Measurements from ENCODE around the gene SULT1A2.
"Not testable (repeated sequence)": the region's sequence is repeated elsewhere in the genome, so short reads cannot be mapped to it uniquely, and the experiment has no call there.

SULT1A2 gene

DNA sequence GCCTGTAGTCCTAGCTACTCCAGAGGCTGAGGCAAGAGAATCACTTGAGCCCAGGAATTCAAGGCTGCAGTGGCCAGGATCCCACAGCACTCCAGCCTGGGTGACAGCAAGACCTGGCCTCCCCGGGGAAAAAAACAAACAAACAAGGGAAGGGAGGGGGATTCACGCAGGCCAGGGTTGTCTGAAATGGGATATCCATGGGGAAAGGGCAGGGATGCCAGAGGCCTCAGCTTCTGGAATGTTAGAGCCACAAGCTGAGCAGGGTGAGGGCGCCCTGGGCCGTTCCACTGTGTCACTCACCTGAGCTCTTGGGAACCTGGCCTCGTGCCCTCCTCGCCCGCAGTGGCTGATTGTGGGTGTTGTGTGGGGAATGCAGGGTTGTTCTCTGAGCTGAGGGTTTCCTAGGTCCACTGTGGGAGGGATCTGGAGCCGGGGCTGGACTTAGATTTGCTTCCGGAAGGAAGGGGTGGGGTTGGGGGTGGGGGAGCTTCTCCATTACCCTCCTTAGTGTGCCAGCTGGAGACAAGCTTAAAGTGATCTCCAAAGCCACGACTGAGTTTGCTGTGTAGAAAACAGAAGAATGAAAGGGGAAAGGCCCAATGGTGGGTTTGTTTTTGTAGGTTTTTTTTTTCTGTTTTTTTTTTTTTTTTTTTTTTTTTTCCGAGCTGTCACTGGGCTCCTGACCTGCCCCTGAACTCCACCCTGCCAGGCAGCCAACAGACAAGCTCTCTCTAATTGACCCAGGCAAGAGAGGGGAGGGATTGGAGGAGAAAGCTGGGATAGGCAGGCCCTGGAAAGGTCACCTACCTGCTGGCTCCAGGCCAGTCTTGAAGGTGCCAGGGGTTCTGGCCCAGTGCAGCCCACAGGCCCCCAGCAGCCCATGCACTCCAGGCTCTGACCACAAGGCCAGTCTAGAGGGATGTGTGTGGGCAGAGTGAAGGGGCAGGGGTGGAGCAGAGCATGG, 13.1 kb upstream of the SULT1A2 start, which contains the start of gene SULT1A1:
Gene SULT1A1, minus strand, starts transcription at position 414 of the 964 bp plus-strand sequence. CDS start 1,189 bp downstream, outside the sequence.
- no peak for ATAC-seq (ENCODE audit: low read depth)
- no peaks in the 10 kb centered on the region for H3K27me3 ChIP-seq (ENCODE audit: insufficient read depth, poor library complexity, severe bottlenecking)
- H3K4me1 ChIP-seq (ENCODE audit: insufficient read depth, poor library complexity, severe bottlenecking): no peaks in the 10 kb centered on the region
- no peak within 1 kb of the TSS for H3K27ac ChIP-seq (ENCODE audit: poor library complexity, severe bottlenecking)
- H3K9me3 ChIP-seq (ENCODE audit: severe bottlenecking): no peaks in the 10 kb centered on the region
- no peaks in the 10 kb centered on the region for H3K36me3 ChIP-seq (ENCODE audit: low read depth)
- TF ChIP-seq, protein P1, sequence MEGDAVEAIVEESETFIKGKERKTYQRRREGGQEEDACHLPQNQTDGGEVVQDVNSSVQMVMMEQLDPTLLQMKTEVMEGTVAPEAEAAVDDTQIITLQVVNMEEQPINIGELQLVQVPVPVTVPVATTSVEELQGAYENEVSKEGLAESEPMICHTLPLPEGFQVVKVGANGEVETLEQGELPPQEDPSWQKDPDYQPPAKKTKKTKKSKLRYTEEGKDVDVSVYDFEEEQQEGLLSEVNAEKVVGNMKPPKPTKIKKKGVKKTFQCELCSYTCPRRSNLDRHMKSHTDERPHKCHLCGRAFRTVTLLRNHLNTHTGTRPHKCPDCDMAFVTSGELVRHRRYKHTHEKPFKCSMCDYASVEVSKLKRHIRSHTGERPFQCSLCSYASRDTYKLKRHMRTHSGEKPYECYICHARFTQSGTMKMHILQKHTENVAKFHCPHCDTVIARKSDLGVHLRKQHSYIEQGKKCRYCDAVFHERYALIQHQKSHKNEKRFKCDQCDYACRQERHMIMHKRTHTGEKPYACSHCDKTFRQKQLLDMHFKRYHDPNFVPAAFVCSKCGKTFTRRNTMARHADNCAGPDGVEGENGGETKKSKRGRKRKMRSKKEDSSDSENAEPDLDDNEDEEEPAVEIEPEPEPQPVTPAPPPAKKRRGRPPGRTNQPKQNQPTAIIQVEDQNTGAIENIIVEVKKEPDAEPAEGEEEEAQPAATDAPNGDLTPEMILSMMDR (IDR thresholded peaks at IDR 0.05; ENCODE audit: poor library complexity, severe bottlenecking): no peak
- H3K4me3 ChIP-seq (ENCODE audit: severe bottlenecking): no peak within 1 kb of the TSS
- DNase-seq (ENCODE audit: low spot score): no peak

DNA sequence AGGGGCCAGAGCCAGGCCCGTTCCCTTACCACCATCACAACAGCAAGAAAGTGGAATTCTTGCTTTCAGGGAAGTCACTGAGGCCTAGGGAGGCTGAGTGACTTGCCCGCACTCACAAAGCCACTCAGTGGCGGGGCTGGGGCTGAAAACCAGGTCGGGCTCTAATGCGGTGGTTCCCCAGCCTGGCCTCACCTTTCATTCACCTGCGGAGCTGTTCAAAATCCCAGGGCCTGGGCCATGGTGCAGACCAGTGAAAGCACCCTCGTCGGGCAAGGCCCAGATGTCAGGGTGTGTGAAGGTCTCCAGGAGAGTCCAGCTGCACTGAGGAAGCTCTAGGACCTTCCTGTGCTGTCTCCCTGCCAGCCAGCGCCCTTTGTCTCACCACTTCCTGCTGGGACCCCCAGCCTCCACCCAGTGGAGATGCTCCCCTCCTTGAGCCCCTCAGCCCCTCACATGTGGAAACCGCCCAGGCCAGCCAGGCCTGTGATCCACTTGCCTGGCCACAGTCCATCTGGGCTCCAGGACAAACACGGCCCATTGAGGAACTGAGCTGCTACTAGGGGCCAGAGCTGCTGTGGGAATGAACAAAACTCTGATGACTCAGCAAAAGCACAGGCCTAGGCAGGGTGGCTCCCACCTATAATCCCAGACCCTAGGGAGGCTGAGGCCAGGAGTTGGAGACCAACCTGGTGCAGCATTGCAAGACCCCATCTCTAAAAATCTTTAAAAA, 12.2 kb upstream of the SULT1A2 start:
- not testable (repeated sequence) for H3K4me1 ChIP-seq (ENCODE audit: insufficient read depth, poor library complexity, severe bottlenecking); DNase-seq (ENCODE audit: low spot score); H3K4me3 ChIP-seq (ENCODE audit: severe bottlenecking); ATAC-seq (ENCODE audit: low read depth); H3K36me3 ChIP-seq (ENCODE audit: low read depth); H3K9me3 ChIP-seq (ENCODE audit: severe bottlenecking); H3K27me3 ChIP-seq (ENCODE audit: insufficient read depth, poor library complexity, severe bottlenecking); H3K27ac ChIP-seq (ENCODE audit: poor library complexity, severe bottlenecking)

DNA sequence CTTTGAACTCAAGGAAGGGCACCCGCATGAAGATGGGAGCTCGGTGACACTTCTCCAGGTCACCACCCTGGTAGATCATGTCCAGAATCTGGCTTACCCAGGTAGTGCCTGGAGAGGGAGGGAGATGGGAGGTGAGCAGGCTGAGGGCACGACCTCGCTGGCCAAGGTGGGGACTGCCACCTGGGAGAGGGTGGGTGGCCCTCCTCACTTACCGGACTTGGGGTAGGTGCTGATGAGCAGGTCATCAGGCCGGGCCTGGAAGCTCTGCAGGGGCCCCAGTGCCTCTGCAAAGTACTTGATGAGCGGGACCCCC, 11.6 kb upstream of the SULT1A2 start:
- not testable (repeated sequence) for ATAC-seq (ENCODE audit: low read depth); H3K36me3 ChIP-seq (ENCODE audit: low read depth); H3K27ac ChIP-seq (ENCODE audit: poor library complexity, severe bottlenecking); H3K4me3 ChIP-seq (ENCODE audit: severe bottlenecking); H3K4me1 ChIP-seq (ENCODE audit: insufficient read depth, poor library complexity, severe bottlenecking); DNase-seq (ENCODE audit: low spot score); H3K9me3 ChIP-seq (ENCODE audit: severe bottlenecking); H3K27me3 ChIP-seq (ENCODE audit: insufficient read depth, poor library complexity, severe bottlenecking)

GRCh38 chr16:28607681-28608495, 11.0 kb upstream of the SULT1A2 start:
- not testable (repeated sequence) for H3K27me3 ChIP-seq (ENCODE audit: insufficient read depth, poor library complexity, severe bottlenecking); H3K36me3 ChIP-seq (ENCODE audit: low read depth); H3K4me1 ChIP-seq (ENCODE audit: insufficient read depth, poor library complexity, severe bottlenecking); H3K9me3 ChIP-seq (ENCODE audit: severe bottlenecking); DNase-seq (ENCODE audit: low spot score); ATAC-seq (ENCODE audit: low read depth); H3K4me3 ChIP-seq (ENCODE audit: severe bottlenecking); H3K27ac ChIP-seq (ENCODE audit: poor library complexity, severe bottlenecking)

DNA sequence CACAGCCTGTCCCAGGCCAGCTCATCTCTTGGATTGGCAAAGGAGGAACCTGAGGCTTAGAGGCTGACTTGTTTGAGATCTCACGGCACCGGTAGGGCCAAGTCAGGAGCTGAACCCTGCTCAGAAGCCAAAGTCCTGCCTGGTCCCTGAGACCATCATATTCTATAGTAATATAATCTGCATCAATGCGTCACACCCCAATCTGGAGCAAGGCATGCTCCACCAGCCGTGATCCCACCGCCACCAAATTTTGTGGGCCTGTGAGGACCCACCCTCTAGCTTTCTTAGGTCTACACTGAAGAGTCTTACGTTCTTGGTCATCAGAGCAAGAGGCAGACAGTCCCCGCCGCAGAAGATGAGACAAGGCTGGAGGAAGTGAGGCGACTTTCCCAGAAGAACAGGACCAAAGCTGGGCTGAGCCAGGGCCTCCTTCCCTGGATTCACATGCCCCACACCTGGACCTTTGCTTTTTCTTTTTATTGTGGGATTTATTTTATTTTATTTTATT, 10.3 kb upstream of the SULT1A2 start:
- Histone ChIP-seq H3K27me3 (ENCODE audit: insufficient read depth, poor library complexity, severe bottlenecking) (no peaks in the 10 kb centered on the region), H3K9me3 (ENCODE audit: severe bottlenecking) (no peaks in the 10 kb centered on the region), H3K4me1 (ENCODE audit: insufficient read depth, poor library complexity, severe bottlenecking) (no peaks in the 10 kb centered on the region), H3K27ac (ENCODE audit: poor library complexity, severe bottlenecking) (no peak overlapping the region), H3K36me3 (ENCODE audit: low read depth) (no peaks in the 10 kb centered on the region), H3K4me3 (ENCODE audit: severe bottlenecking) (no peak overlapping the region)
- TF ChIP-seq, protein P1 (IDR thresholded peaks at IDR 0.05; ENCODE audit: poor library complexity, severe bottlenecking): no peak
- ATAC-seq (ENCODE audit: low read depth): no peak
- no peak for DNase-seq (ENCODE audit: low spot score)

All from RWPE2 (cell line).